Measurements from ENCODE around the gene CDK5RAP3.

DNA sequence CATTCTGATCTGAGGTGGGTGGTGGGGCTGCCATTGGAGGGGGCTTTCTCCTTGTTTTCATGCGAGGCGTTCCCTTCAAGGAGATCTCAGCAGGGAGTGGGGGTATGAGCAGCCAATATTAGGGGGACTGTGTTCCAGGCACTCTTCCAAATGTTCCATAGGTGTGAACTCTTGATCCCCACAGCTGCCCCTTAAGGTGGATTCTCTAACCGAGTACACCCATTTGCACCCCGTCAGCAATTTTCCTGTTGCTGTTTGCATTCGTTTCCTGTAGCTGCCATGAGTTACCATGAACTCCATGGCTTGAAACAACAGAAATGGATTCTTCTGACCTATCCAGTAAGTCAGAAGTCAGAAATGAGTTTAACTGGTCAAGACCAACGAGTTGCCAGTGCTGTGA lies 9.5 kb upstream of the CDK5RAP3 start:
- TF ChIP-seq, protein P1, sequence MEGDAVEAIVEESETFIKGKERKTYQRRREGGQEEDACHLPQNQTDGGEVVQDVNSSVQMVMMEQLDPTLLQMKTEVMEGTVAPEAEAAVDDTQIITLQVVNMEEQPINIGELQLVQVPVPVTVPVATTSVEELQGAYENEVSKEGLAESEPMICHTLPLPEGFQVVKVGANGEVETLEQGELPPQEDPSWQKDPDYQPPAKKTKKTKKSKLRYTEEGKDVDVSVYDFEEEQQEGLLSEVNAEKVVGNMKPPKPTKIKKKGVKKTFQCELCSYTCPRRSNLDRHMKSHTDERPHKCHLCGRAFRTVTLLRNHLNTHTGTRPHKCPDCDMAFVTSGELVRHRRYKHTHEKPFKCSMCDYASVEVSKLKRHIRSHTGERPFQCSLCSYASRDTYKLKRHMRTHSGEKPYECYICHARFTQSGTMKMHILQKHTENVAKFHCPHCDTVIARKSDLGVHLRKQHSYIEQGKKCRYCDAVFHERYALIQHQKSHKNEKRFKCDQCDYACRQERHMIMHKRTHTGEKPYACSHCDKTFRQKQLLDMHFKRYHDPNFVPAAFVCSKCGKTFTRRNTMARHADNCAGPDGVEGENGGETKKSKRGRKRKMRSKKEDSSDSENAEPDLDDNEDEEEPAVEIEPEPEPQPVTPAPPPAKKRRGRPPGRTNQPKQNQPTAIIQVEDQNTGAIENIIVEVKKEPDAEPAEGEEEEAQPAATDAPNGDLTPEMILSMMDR (IDR thresholded peaks at IDR 0.05; ENCODE audit: insufficient read depth, low read length) = no peak
- TF ChIP-seq POLR2AphosphoS5 (IDR thresholded peaks at IDR 0.05; ENCODE audit: low read depth) (no peak), SPI1 (IDR thresholded peaks at IDR 0.05; ENCODE audit: borderline replicate concordance, low read depth) (no peak)
- TF ChIP-seq, protein P2, sequence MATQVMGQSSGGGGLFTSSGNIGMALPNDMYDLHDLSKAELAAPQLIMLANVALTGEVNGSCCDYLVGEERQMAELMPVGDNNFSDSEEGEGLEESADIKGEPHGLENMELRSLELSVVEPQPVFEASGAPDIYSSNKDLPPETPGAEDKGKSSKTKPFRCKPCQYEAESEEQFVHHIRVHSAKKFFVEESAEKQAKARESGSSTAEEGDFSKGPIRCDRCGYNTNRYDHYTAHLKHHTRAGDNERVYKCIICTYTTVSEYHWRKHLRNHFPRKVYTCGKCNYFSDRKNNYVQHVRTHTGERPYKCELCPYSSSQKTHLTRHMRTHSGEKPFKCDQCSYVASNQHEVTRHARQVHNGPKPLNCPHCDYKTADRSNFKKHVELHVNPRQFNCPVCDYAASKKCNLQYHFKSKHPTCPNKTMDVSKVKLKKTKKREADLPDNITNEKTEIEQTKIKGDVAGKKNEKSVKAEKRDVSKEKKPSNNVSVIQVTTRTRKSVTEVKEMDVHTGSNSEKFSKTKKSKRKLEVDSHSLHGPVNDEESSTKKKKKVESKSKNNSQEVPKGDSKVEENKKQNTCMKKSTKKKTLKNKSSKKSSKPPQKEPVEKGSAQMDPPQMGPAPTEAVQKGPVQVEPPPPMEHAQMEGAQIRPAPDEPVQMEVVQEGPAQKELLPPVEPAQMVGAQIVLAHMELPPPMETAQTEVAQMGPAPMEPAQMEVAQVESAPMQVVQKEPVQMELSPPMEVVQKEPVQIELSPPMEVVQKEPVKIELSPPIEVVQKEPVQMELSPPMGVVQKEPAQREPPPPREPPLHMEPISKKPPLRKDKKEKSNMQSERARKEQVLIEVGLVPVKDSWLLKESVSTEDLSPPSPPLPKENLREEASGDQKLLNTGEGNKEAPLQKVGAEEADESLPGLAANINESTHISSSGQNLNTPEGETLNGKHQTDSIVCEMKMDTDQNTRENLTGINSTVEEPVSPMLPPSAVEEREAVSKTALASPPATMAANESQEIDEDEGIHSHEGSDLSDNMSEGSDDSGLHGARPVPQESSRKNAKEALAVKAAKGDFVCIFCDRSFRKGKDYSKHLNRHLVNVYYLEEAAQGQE (IDR thresholded peaks at IDR 0.05; ENCODE audit: insufficient replicate concordance, low read depth) = no peak

Measured in HL-60 (cell line).